HEK293 (cell line): ENCODE results near the gene ZNF296.

Experiments
- BCL11B ChIP-seq: fragments of 450-650 bp; formaldehyde crosslinking; IDR thresholded peaks from 2 replicates; pipeline ENCODE4 v1.5.1; 2016; ENCODE audit warnings: low read depth, missing biosample characterization, missing genetic modification characterization
- SCRT1 ChIP-seq: fragments of 450-650 bp; formaldehyde crosslinking; IDR thresholded peaks from 2 replicates; pipeline ENCODE4 v1.5.1; 2016; ENCODE audit warnings: missing biosample characterization, missing genetic modification characterization, borderline replicate concordance
- SCRT2 ChIP-seq: fragments of 450-650 bp; formaldehyde crosslinking; IDR thresholded peaks from 2 replicates; pipeline ENCODE4 v1.5.1; 2016; ENCODE audit warnings: missing biosample characterization, missing genetic modification characterization
- SP2 ChIP-seq: fragments of 450-650 bp; formaldehyde crosslinking; IDR thresholded peaks from 2 replicates; pipeline ENCODE4 v1.5.1; 2016; ENCODE audit warnings: missing biosample characterization, missing genetic modification characterization
- ZBTB20 ChIP-seq: fragments of 450-650 bp; formaldehyde crosslinking; IDR thresholded peaks from 2 replicates; pipeline ENCODE4 v1.5.1; 2016; ENCODE audit warnings: missing biosample characterization, missing genetic modification characterization
- ZBTB7A ChIP-seq: fragments of 450-650 bp; formaldehyde crosslinking; IDR thresholded peaks from 2 replicates; pipeline ENCODE4 v1.5.1; 2016; ENCODE audit warnings: low read depth, missing biosample characterization, missing genetic modification characterization
- ZIC2 ChIP-seq: fragments of 450-650 bp; formaldehyde crosslinking; IDR thresholded peaks from 2 replicates; pipeline ENCODE4 v1.5.1; 2016; ENCODE audit warnings: missing biosample characterization, missing genetic modification characterization
- ZNF19 ChIP-seq: fragments of 450-650 bp; formaldehyde crosslinking; IDR thresholded peaks from 2 replicates; pipeline ENCODE4; 2016; ENCODE audit warnings: missing biosample characterization, missing genetic modification characterization, low read depth
- ZNF248 ChIP-seq: fragments of 450-650 bp; formaldehyde crosslinking; IDR thresholded peaks from 2 replicates; pipeline ENCODE4 v1.5.1; 2017; ENCODE audit warnings: missing biosample characterization, missing genetic modification characterization
- ZNF274 ChIP-seq, 2 experiments: fragments of 200-500 bp in 1 of 2; fragments of 450-650 bp in 1 of 2; sonication (Bioruptor generic) in 1 of 2; formaldehyde crosslinking in 1 of 2; IDR thresholded peaks; 2 replicates each; pipeline versions ENCODE4 v1.5.1 to v1.6.1; 2014 to 2016; ENCODE audit warnings: borderline replicate concordance in 1 of 2, inconsistent platforms in 1 of 2, low read length in 1 of 2, missing biosample characterization in 1 of 2, missing genetic modification characterization in 1 of 2
- ZNF324 ChIP-seq: fragments of 450-650 bp; formaldehyde crosslinking; IDR thresholded peaks from 2 replicates; pipeline ENCODE4 v1.5.1; 2016; ENCODE audit warnings: missing biosample characterization, missing genetic modification characterization
- ZNF394 ChIP-seq: fragments of 450-650 bp; formaldehyde crosslinking; IDR thresholded peaks from 2 replicates; pipeline ENCODE4 v1.5.1; 2016; ENCODE audit warnings: missing biosample characterization, missing genetic modification characterization, mild to moderate bottlenecking, moderate library complexity, borderline replicate concordance
- ZNF426 ChIP-seq: fragments of 450-650 bp; formaldehyde crosslinking; IDR thresholded peaks from 2 replicates; pipeline ENCODE4 v1.5.1; 2017; ENCODE audit warnings: missing biosample characterization, missing genetic modification characterization, mild to moderate bottlenecking, inconsistent platforms, moderate library complexity
- ZNF555 ChIP-seq: fragments of 450-650 bp; formaldehyde crosslinking; conservative IDR thresholded peaks from 2 replicates; pipeline ENCODE4 v1.5.1; 2017; ENCODE audit warnings: missing biosample characterization, mild to moderate bottlenecking, missing genetic modification characterization, inconsistent platforms
- ZNF571 ChIP-seq: fragments of 450-650 bp; formaldehyde crosslinking; IDR thresholded peaks from 2 replicates; pipeline ENCODE4 v1.5.0; 2017; ENCODE audit warnings: missing biosample characterization, missing genetic modification characterization
- ZNF629 ChIP-seq: fragments of 450-650 bp; formaldehyde crosslinking; IDR thresholded peaks from 2 replicates; pipeline ENCODE4 v1.5.1; 2017; ENCODE audit warnings: missing biosample characterization, missing genetic modification characterization
- ZNF843 ChIP-seq: fragments of 450-650 bp; formaldehyde crosslinking; IDR thresholded peaks from 2 replicates; pipeline ENCODE4 v1.5.1; 2016; ENCODE audit warnings: missing biosample characterization, missing genetic modification characterization
- TF ChIP-seq, protein P1 (sequence below): fragments of 450-650 bp; formaldehyde crosslinking; IDR thresholded peaks from 2 replicates; pipeline ENCODE4 v1.5.1; 2016; ENCODE audit warnings: missing biosample characterization, missing genetic modification characterization, borderline replicate concordance
- TF ChIP-seq, protein P2 (sequence below): fragments of 450-650 bp; formaldehyde crosslinking; IDR thresholded peaks from 2 replicates; pipeline ENCODE4 v1.5.1; 2016; ENCODE audit warnings: missing biosample characterization, missing genetic modification characterization
- TF ChIP-seq, protein P3 (sequence below): fragments of 450-650 bp; IDR thresholded peaks from 2 replicates; pipeline ENCODE4 v1.5.1; 2018; ENCODE audit warnings: missing biosample characterization, mild to moderate bottlenecking, missing genetic modification characterization
- TF ChIP-seq, protein P4 (sequence below): fragments of 450-650 bp; formaldehyde crosslinking; IDR thresholded peaks from 2 replicates; pipeline ENCODE4 v1.5.0; 2017; ENCODE audit warnings: missing biosample characterization, missing genetic modification characterization, borderline replicate concordance
- TF ChIP-seq, protein P5 (sequence below): fragments of 450-650 bp; formaldehyde crosslinking; IDR thresholded peaks from 2 replicates; pipeline ENCODE4 v1.5.1; 2016; ENCODE audit warnings: missing biosample characterization, missing genetic modification characterization, low read depth

Gene ZNF296

DNA sequence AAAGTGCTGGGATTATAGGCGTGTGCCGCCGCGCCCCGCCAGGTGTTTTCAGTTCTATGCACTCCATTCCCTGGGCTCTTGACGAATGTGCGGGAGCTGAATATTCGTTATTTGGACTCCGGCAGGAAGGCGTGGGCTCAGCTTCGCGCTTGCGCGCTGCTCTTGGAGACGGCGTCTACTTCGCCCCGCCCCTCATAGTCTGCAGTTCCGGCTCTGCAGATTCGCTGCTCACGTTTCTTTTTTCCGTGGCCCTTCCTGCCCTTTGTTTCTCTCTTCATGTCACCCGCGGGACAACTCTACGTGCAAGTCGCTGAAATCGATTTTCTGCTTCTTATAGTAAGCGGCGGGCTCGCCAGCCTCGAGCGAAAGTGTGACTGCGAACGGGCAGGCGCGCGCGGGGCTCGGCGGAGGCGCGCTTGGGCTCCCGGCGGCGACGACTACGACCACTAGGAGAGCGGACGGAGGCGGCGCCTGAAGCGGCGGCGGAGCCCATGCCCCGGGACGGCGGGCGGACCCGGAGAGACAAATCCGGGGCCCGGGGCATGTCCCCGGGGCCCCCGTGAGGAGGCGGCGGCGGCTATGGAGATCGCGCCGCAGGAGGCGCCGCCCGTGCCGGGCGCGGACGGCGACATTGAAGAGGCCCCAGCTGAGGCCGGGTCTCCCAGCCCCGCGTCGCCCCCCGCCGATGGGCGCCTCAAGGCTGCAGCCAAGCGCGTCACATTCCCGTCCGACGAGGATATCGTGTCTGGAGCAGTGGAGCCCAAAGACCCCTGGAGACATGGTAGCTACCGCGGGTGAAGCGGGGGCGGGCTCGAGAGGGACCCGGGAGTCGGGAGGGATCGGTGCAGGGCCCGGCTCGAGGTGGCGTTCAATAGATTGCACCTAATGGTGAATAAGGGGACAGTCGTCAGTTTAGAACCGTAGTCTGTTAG lies 16.7 kb upstream of the ZNF296 start, which contains the start of gene PPP1R37 (continued):
- TF ChIP-seq, protein P1, sequence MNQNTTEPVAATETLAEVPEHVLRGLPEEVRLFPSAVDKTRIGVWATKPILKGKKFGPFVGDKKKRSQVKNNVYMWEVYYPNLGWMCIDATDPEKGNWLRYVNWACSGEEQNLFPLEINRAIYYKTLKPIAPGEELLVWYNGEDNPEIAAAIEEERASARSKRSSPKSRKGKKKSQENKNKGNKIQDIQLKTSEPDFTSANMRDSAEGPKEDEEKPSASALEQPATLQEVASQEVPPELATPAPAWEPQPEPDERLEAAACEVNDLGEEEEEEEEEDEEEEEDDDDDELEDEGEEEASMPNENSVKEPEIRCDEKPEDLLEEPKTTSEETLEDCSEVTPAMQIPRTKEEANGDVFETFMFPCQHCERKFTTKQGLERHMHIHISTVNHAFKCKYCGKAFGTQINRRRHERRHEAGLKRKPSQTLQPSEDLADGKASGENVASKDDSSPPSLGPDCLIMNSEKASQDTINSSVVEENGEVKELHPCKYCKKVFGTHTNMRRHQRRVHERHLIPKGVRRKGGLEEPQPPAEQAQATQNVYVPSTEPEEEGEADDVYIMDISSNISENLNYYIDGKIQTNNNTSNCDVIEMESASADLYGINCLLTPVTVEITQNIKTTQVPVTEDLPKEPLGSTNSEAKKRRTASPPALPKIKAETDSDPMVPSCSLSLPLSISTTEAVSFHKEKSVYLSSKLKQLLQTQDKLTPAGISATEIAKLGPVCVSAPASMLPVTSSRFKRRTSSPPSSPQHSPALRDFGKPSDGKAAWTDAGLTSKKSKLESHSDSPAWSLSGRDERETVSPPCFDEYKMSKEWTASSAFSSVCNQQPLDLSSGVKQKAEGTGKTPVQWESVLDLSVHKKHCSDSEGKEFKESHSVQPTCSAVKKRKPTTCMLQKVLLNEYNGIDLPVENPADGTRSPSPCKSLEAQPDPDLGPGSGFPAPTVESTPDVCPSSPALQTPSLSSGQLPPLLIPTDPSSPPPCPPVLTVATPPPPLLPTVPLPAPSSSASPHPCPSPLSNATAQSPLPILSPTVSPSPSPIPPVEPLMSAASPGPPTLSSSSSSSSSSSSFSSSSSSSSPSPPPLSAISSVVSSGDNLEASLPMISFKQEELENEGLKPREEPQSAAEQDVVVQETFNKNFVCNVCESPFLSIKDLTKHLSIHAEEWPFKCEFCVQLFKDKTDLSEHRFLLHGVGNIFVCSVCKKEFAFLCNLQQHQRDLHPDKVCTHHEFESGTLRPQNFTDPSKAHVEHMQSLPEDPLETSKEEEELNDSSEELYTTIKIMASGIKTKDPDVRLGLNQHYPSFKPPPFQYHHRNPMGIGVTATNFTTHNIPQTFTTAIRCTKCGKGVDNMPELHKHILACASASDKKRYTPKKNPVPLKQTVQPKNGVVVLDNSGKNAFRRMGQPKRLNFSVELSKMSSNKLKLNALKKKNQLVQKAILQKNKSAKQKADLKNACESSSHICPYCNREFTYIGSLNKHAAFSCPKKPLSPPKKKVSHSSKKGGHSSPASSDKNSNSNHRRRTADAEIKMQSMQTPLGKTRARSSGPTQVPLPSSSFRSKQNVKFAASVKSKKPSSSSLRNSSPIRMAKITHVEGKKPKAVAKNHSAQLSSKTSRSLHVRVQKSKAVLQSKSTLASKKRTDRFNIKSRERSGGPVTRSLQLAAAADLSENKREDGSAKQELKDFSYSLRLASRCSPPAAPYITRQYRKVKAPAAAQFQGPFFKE (tag by site-specific recombination): no peak
- peak; percentile 97 for TF ChIP-seq ZNF324 (tag by site-specific recombination)
- no peak for TF ChIP-seq ZNF19 (tag by site-specific recombination)
- TF ChIP-seq, protein P2, sequence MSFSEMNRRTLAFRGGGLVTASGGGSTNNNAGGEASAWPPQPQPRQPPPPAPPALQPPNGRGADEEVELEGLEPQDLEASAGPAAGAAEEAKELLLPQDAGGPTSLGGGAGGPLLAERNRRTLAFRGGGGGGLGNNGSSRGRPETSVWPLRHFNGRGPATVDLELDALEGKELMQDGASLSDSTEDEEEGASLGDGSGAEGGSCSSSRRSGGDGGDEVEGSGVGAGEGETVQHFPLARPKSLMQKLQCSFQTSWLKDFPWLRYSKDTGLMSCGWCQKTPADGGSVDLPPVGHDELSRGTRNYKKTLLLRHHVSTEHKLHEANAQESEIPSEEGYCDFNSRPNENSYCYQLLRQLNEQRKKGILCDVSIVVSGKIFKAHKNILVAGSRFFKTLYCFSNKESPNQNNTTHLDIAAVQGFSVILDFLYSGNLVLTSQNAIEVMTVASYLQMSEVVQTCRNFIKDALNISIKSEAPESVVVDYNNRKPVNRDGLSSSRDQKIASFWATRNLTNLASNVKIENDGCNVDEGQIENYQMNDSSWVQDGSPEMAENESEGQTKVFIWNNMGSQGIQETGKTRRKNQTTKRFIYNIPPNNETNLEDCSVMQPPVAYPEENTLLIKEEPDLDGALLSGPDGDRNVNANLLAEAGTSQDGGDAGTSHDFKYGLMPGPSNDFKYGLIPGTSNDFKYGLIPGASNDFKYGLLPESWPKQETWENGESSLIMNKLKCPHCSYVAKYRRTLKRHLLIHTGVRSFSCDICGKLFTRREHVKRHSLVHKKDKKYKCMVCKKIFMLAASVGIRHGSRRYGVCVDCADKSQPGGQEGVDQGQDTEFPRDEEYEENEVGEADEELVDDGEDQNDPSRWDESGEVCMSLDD (tag by site-specific recombination): no peak
- TF ChIP-seq ZBTB7A: peak; percentile 90
- TF ChIP-seq ZNF555 (tag by site-specific recombination): no peak
- TF ChIP-seq SCRT2: peak; percentile 37; the same call in 1 of the 2 replicates
- TF ChIP-seq, protein P3, sequence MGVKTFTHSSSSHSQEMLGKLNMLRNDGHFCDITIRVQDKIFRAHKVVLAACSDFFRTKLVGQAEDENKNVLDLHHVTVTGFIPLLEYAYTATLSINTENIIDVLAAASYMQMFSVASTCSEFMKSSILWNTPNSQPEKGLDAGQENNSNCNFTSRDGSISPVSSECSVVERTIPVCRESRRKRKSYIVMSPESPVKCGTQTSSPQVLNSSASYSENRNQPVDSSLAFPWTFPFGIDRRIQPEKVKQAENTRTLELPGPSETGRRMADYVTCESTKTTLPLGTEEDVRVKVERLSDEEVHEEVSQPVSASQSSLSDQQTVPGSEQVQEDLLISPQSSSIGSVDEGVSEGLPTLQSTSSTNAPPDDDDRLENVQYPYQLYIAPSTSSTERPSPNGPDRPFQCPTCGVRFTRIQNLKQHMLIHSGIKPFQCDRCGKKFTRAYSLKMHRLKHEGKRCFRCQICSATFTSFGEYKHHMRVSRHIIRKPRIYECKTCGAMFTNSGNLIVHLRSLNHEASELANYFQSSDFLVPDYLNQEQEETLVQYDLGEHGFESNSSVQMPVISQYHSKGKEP (tag by site-specific recombination): no peak
- TF ChIP-seq BCL11B (tag by site-specific recombination): no peak
- TF ChIP-seq ZNF248: no peak
- peak; percentile 99 for TF ChIP-seq ZBTB20 (tag by site-specific recombination)
- no peak; the same call in none of the 2 replicates for TF ChIP-seq ZNF843 (tag by site-specific recombination)
- no peak for TF ChIP-seq ZNF274 (IDR thresholded peaks at IDR 0.05; ENCODE audit: low read length)
- TF ChIP-seq ZNF274 (tag by site-specific recombination; IDR thresholded peaks at IDR 0.05; ENCODE audit: borderline replicate concordance): no peak
- peak; percentile 60 for TF ChIP-seq ZIC2 (tag by site-specific recombination)
- no peak for TF ChIP-seq ZNF426 (tag by site-specific recombination)
- TF ChIP-seq, protein P4, sequence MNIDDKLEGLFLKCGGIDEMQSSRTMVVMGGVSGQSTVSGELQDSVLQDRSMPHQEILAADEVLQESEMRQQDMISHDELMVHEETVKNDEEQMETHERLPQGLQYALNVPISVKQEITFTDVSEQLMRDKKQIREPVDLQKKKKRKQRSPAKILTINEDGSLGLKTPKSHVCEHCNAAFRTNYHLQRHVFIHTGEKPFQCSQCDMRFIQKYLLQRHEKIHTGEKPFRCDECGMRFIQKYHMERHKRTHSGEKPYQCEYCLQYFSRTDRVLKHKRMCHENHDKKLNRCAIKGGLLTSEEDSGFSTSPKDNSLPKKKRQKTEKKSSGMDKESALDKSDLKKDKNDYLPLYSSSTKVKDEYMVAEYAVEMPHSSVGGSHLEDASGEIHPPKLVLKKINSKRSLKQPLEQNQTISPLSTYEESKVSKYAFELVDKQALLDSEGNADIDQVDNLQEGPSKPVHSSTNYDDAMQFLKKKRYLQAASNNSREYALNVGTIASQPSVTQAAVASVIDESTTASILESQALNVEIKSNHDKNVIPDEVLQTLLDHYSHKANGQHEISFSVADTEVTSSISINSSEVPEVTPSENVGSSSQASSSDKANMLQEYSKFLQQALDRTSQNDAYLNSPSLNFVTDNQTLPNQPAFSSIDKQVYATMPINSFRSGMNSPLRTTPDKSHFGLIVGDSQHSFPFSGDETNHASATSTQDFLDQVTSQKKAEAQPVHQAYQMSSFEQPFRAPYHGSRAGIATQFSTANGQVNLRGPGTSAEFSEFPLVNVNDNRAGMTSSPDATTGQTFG (tag by site-specific recombination): peak; percentile 63; the same call in 1 of the 2 replicates
- TF ChIP-seq, protein P5, sequence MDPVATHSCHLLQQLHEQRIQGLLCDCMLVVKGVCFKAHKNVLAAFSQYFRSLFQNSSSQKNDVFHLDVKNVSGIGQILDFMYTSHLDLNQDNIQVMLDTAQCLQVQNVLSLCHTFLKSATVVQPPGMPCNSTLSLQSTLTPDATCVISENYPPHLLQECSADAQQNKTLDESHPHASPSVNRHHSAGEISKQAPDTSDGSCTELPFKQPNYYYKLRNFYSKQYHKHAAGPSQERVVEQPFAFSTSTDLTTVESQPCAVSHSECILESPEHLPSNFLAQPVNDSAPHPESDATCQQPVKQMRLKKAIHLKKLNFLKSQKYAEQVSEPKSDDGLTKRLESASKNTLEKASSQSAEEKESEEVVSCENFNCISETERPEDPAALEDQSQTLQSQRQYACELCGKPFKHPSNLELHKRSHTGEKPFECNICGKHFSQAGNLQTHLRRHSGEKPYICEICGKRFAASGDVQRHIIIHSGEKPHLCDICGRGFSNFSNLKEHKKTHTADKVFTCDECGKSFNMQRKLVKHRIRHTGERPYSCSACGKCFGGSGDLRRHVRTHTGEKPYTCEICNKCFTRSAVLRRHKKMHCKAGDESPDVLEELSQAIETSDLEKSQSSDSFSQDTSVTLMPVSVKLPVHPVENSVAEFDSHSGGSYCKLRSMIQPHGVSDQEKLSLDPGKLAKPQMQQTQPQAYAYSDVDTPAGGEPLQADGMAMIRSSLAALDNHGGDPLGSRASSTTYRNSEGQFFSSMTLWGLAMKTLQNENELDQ (tag by site-specific recombination): no peak
- TF ChIP-seq SCRT1: peak; percentile 54; the same call in 1 of the 2 replicates
- no peak for TF ChIP-seq ZNF571 (tag by site-specific recombination)
- TF ChIP-seq ZNF394: no peak
- peak; percentile 78 for TF ChIP-seq SP2 (tag by site-specific recombination)
- TF ChIP-seq ZNF629 (tag by site-specific recombination): peak; percentile 78
